Measurements from ENCODE around the gene STMND1. TPM values are rescaled to one million over a fixed set of nuclear protein-coding genes. Genes with fewer than 3 reads are reported as not detected.

The STMND1 gene
- total and polyA plus RNA-seq, 2 of the 8 experiments (the other 6 are each of a cell fraction or from before 2014, with no cell fraction given) = not detected

DNA sequence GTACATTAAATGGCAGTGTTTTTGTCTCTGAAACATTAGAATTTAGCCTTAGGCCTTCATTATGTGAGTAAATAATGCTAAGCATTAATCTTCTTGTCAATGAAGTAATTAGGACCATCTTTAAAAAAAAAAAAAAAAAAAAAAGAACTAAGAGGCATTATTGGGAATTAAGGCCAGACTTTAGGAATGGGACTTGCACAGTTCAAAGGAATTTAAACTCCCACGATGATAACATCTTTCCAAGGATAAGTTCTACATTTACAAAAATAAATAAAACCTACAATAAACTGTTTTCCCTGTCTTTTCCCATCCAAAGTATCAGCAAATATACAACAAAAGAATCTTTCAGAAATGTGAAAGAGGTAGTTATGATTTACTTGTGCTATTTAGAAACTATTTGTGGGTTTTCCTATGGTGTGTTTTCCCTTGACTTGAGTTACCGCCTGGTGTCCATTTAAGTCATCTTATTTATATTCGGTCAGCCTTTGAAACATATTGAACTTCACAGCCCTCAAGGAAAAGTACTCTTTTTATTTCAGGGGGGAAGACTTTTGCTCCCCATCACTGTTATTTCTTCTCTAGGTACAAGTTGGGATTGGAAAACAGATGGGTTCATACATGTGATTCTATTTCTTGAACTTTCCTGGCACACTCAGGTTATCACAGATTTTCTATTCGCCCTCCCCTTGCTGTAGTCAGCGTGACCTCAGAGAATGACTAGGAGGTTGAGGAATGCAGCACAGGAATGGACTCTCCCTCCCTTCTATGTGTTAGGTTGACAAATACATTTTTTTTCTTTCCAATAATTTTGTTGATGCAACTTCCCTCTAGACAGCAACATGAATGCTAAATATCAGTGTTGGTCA is 13.6 kb downstream of the STMND1 start (continued):
- TF ChIP-seq, protein P1, sequence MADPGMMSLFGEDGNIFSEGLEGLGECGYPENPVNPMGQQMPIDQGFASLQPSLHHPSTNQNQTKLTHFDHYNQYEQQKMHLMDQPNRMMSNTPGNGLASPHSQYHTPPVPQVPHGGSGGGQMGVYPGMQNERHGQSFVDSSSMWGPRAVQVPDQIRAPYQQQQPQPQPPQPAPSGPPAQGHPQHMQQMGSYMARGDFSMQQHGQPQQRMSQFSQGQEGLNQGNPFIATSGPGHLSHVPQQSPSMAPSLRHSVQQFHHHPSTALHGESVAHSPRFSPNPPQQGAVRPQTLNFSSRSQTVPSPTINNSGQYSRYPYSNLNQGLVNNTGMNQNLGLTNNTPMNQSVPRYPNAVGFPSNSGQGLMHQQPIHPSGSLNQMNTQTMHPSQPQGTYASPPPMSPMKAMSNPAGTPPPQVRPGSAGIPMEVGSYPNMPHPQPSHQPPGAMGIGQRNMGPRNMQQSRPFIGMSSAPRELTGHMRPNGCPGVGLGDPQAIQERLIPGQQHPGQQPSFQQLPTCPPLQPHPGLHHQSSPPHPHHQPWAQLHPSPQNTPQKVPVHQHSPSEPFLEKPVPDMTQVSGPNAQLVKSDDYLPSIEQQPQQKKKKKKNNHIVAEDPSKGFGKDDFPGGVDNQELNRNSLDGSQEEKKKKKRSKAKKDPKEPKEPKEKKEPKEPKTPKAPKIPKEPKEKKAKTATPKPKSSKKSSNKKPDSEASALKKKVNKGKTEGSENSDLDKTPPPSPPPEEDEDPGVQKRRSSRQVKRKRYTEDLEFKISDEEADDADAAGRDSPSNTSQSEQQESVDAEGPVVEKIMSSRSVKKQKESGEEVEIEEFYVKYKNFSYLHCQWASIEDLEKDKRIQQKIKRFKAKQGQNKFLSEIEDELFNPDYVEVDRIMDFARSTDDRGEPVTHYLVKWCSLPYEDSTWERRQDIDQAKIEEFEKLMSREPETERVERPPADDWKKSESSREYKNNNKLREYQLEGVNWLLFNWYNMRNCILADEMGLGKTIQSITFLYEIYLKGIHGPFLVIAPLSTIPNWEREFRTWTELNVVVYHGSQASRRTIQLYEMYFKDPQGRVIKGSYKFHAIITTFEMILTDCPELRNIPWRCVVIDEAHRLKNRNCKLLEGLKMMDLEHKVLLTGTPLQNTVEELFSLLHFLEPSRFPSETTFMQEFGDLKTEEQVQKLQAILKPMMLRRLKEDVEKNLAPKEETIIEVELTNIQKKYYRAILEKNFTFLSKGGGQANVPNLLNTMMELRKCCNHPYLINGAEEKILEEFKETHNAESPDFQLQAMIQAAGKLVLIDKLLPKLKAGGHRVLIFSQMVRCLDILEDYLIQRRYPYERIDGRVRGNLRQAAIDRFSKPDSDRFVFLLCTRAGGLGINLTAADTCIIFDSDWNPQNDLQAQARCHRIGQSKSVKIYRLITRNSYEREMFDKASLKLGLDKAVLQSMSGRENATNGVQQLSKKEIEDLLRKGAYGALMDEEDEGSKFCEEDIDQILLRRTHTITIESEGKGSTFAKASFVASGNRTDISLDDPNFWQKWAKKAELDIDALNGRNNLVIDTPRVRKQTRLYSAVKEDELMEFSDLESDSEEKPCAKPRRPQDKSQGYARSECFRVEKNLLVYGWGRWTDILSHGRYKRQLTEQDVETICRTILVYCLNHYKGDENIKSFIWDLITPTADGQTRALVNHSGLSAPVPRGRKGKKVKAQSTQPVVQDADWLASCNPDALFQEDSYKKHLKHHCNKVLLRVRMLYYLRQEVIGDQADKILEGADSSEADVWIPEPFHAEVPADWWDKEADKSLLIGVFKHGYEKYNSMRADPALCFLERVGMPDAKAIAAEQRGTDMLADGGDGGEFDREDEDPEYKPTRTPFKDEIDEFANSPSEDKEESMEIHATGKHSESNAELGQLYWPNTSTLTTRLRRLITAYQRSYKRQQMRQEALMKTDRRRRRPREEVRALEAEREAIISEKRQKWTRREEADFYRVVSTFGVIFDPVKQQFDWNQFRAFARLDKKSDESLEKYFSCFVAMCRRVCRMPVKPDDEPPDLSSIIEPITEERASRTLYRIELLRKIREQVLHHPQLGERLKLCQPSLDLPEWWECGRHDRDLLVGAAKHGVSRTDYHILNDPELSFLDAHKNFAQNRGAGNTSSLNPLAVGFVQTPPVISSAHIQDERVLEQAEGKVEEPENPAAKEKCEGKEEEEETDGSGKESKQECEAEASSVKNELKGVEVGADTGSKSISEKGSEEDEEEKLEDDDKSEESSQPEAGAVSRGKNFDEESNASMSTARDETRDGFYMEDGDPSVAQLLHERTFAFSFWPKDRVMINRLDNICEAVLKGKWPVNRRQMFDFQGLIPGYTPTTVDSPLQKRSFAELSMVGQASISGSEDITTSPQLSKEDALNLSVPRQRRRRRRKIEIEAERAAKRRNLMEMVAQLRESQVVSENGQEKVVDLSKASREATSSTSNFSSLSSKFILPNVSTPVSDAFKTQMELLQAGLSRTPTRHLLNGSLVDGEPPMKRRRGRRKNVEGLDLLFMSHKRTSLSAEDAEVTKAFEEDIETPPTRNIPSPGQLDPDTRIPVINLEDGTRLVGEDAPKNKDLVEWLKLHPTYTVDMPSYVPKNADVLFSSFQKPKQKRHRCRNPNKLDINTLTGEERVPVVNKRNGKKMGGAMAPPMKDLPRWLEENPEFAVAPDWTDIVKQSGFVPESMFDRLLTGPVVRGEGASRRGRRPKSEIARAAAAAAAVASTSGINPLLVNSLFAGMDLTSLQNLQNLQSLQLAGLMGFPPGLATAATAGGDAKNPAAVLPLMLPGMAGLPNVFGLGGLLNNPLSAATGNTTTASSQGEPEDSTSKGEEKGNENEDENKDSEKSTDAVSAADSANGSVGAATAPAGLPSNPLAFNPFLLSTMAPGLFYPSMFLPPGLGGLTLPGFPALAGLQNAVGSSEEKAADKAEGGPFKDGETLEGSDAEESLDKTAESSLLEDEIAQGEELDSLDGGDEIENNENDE (IDR thresholded peaks at IDR 0.05; ENCODE audit: insufficient replicate concordance, low read length) = no peak
- TF ChIP-seq CREB1 (IDR thresholded peaks at IDR 0.05) (no peak), SIRT6 (IDR thresholded peaks at IDR 0.05; ENCODE audit: low read length) (no peak), RBBP5 (IDR thresholded peaks at IDR 0.05; ENCODE audit: borderline replicate concordance, low read depth, low read length) (no peak), POLR2AphosphoS5 (IDR thresholded peaks at IDR 0.05; ENCODE audit: low read depth, low read length) (no peak), ZNF274 (IDR thresholded peaks at IDR 0.05; ENCODE audit: borderline replicate concordance, extremely low read depth, low read length) (no peak), POLR2A (IDR thresholded peaks at IDR 0.05; ENCODE audit: control extremely low read depth in 1 of 2, low read depth in 2 of 2, low read length in 2 of 2) (no peak), RAD21 (IDR thresholded peaks at IDR 0.05 in 1 of 2, conservative IDR thresholded peaks at IDR 0.05 in 1 of 2; ENCODE audit: low read depth in 2 of 2, low read length in 2 of 2) (no peak), NRF1 (IDR thresholded peaks at IDR 0.05; ENCODE audit: low read depth, low read length) (no peak)

All from H1 (cell line).